B cell (primary cell): ENCODE results near the gene IL17RE. TPM values are rescaled to one million over a fixed set of nuclear protein-coding genes. Genes with fewer than 3 reads are reported as not detected.

ENCODE experiments used
- ATAC-seq: fragments of 200-7000 bp; cut with Tn5 transposase; one replicate; pipeline ENCODE4 v1.10.0; 2021; ENCODE audit warnings: low read depth, mild to moderate bottlenecking, moderate number of reproducible peaks, moderate library complexity
- CTCF ChIA-PET: fragments of 350-600 bp; sonication (Branson Sonifier 250); formaldehyde crosslinking; loops from one replicate; lab custom pipeline; 2021; ENCODE audit warnings: antibody characterized with exemption, inconsistent platforms; lab: Charles Lee
- POLR2A ChIA-PET: fragments of 350-600 bp; sonication (Branson Sonifier 250); formaldehyde crosslinking; loops from one replicate; lab custom pipeline; 2021; ENCODE audit warnings: antibody characterized with exemption; lab: Charles Lee
- DNase-seq: peaks from one replicate; pipeline ENCODE4 v3.0.0; 2013
- H2AFZ ChIP-seq: 2 replicates; pipeline ENCODE4 v1.6.1; 2012; ENCODE audit warnings: mild to moderate bottlenecking, low read depth, low read length; ENCODE audit not compliant: insufficient read depth, poor library complexity, severe bottlenecking
- H3K27ac ChIP-seq, 2 donors: 1 replicate in 1 of 2; 2 replicates in 1 of 2; pipeline ENCODE4 v1.5.1; 2012 to 2013; ENCODE audit warnings: low read length in 2 of 2, mild to moderate bottlenecking in 2 of 2, moderate library complexity in 1 of 2
- H3K27me3 ChIP-seq, 4 experiments: fragments of 200-600 bp in 1 of 4; sonication (generic) in 1 of 4; replicated peaks in 1 of 4; 1 replicate in 2 of 4; 2 replicates in 2 of 4; pipeline versions ENCODE4 v1.6.1 to v1.7.0; 2013 to 2016; ENCODE audit warnings: low read length in 3 of 4, mild to moderate bottlenecking in 2 of 4, mixed read lengths in 1 of 4, moderate library complexity in 1 of 4; ENCODE audit not compliant: insufficient read depth in 4 of 4, control insufficient read depth in 3 of 4; ENCODE audit errors: control extremely low read depth in 1 of 4
- H3K36me3 ChIP-seq, 2 experiments: replicated peaks in 1 of 2; 1 replicate in 1 of 2; 2 replicates in 1 of 2; pipeline versions ENCODE4 v1.6.1 to v1.7.1; 2013; ENCODE audit warnings: low read length in 1 of 2; ENCODE audit not compliant: insufficient read depth in 2 of 2, control insufficient read depth in 1 of 2; ENCODE audit errors: control extremely low read depth in 1 of 2, extremely low read depth in 1 of 2
- H3K4me1 ChIP-seq, 2 donors: fragments of 200-600 bp in 1 of 2; sonication (generic) in 1 of 2; 1 replicate in 1 of 2; 2 replicates in 1 of 2; pipeline versions ENCODE4 v1.5.1 to v1.6.1; 2013 to 2017; ENCODE audit warnings: low read length in 2 of 2; ENCODE audit not compliant: control insufficient read depth in 2 of 2, insufficient read depth in 2 of 2
- H3K4me2 ChIP-seq: replicated peaks from 2 replicates; pipeline ENCODE3; 2012; ENCODE audit warnings: mild to moderate bottlenecking, low read depth, low read length; ENCODE audit not compliant: poor library complexity, severe bottlenecking
- H3K4me3 ChIP-seq, 5 experiments: fragments of 200-600 bp in 1 of 5; sonication (generic) in 1 of 5; 1 replicate in 3 of 5; 2 replicates in 2 of 5; pipeline versions ENCODE4 v1.5.1 to v1.7.0; 2011 to 2016; ENCODE audit warnings: low read length in 4 of 5, mild to moderate bottlenecking in 4 of 5, low read depth in 2 of 5, control low read depth in 1 of 5, moderate library complexity in 1 of 5; ENCODE audit not compliant: insufficient read depth in 1 of 5; ENCODE audit errors: control extremely low read depth in 1 of 5, extremely low read depth in 1 of 5
- H3K79me2 ChIP-seq: fragments of 200-600 bp; sonication (generic); one replicate; pipeline ENCODE4 v1.6.0; 2016; ENCODE audit warnings: low read length; ENCODE audit not compliant: control insufficient read depth, insufficient read depth
- H3K9ac ChIP-seq: fragments of 200-600 bp; sonication (generic); 2 replicates; pipeline ENCODE4 v1.6.1; 2017; ENCODE audit warnings: mild to moderate bottlenecking, low read length, moderate library complexity
- H3K9me3 ChIP-seq, 3 donors: one replicate each; pipeline versions ENCODE4 v1.6.1 to v1.7.1; 2013; ENCODE audit warnings: low read length in 2 of 3; ENCODE audit not compliant: control insufficient read depth in 2 of 3, insufficient read depth in 1 of 3; ENCODE audit errors: control extremely low read depth in 1 of 3
- H4K20me1 ChIP-seq: 2 replicates; pipeline ENCODE4 v1.6.0; 2012; ENCODE audit warnings: mild to moderate bottlenecking, low read length; ENCODE audit not compliant: insufficient read depth, control insufficient read depth, poor library complexity, severe bottlenecking
- H3K27ac Mint-ChIP-seq: one replicate; pipeline ENCODE4 v1.8.0; 2021; ENCODE audit warnings: mixed read lengths
- H3K27me3 Mint-ChIP-seq: one replicate; pipeline ENCODE4 v1.8.0; 2021; ENCODE audit warnings: mixed read lengths
- H3K4me1 Mint-ChIP-seq: one replicate; pipeline ENCODE4 v1.8.0; 2021; ENCODE audit warnings: mixed read lengths
- H3K4me3 Mint-ChIP-seq: one replicate; pipeline ENCODE4 v1.8.0; 2021; ENCODE audit warnings: mixed read lengths
- H3K9me3 Mint-ChIP-seq: one replicate; pipeline ENCODE4 v1.8.0; 2022; ENCODE audit warnings: mixed read lengths; ENCODE audit not compliant: insufficient read depth
- CTCF ChIP-seq: fragments of 200-600 bp; IDR thresholded peaks from one replicate; pipeline ENCODE4 v1.8.0; 2022; ENCODE audit warnings: antibody characterized with exemption, mild to moderate bottlenecking
- EZH2 ChIP-seq: IDR thresholded peaks from 2 replicates; pipeline ENCODE4 v1.6.1; 2012; ENCODE audit warnings: borderline replicate concordance, low read depth, mild to moderate bottlenecking, moderate library complexity, low read length; ENCODE audit not compliant: insufficient read depth, poor library complexity, severe bottlenecking
- WGBS: methylation state at CpG from one replicate; pipeline ENCODE4 v1.1.5; 2013; ENCODE audit warnings: missing lambda C conversion rate; ENCODE audit not compliant: insufficient coverage; 5-methylcytosine and 5-hydroxymethylcytosine counted together
- intact Hi-C: fragments of 100-400 bp; cut with micrococcal nuclease; formaldehyde crosslinking; loops from one replicate; pipeline ENCODE4 v1.10.0; 2022
- polyA plus RNA-seq: library from polyadenylated mRNA; depleted of rRNA; stranded (reverse); fragments of >200 nt; gene quantifications from 2 replicates; pipeline ENCODE4 v1.2.3, GENCODE V29; 2012
- total RNA-seq, 2 donors: library from RNA; stranded (reverse); fragments of 120-200 nt in 1 of 2; gene quantifications; 1 replicate in 1 of 2; 2 replicates in 1 of 2; pipeline versions ENCODE4 v1.2.3 to v1.2.4, GENCODE V29; 2013 to 2022

IL17RE gene
- total and polyA plus RNA-seq, 2 donors (not counting 1 experiment from before 2014, with no cell fraction given) = 0.37 TPM; not detected in 1

- no peak overlapping the region for H3K9ac ChIP-seq
- Mint-ChIP-seq H3K4me1 (peaks cover 3% of the 10 kb centered on the region), H3K9me3 (no peaks in the 10 kb centered on the region), H3K27me3 (no peaks in the 10 kb centered on the region), H3K27ac (no peak overlapping the region), H3K4me3 (no peak overlapping the region)
- WGBS = no CpG with 5 or more reads among the region's 5 CpGs
- H3K79me2 ChIP-seq = no peaks in the 10 kb centered on the region
- ChIA-PET CTCF (no interaction called here), POLR2A (no interaction called here)
- peaks cover 0 to 5% of the 10 kb centered on the region in 2 experiments for H3K36me3 ChIP-seq
- intact Hi-C loops = no loop called here
- H2AFZ ChIP-seq = no peak overlapping the region
- TF ChIP-seq EZH2 (no peak), CTCF (no peak)
- H3K27me3 ChIP-seq = peaks cover 0 to 1% (median 0%) of the 10 kb centered on the region in 4 experiments
- DNase-seq (no peak), ATAC-seq (no peak)
- H3K27ac ChIP-seq = no peak overlapping the region
- H4K20me1 ChIP-seq = no peaks in the 10 kb centered on the region
- peaks cover 2 to 4% of the 10 kb centered on the region in 2 donors for H3K4me1 ChIP-seq
- no peak overlapping the region for H3K4me2 ChIP-seq
- H3K4me3 ChIP-seq = no peak overlapping the region
- no peaks in the 10 kb centered on the region for H3K9me3 ChIP-seq
Observed at GRCh38 chr3:9957214-9957613, 54.6 kb downstream of the IL17RE start.

- ChIA-PET POLR2A (interaction anchor here (0.6 to 0.7 kb wide), 3 partner anchors 16 to 224 kb away, joined by 4 to 9 read pairs (median 5); no protein-coding TSS in a partner anchor), CTCF (interaction anchor here (1.1 kb wide), 1 partner anchor 21 kb away, joined by 3 read pairs; the partner anchor contains the start of gene EMC3)
- no peak overlapping the region for H3K27ac Mint-ChIP-seq
- H3K4me1 Mint-ChIP-seq = no peaks in the 10 kb centered on the region
- Histone ChIP-seq H3K27me3 (no peaks in the 10 kb centered on the region), H3K27ac (no peak overlapping the region), H3K4me3 (no peak overlapping the region), H3K79me2 (no peaks in the 10 kb centered on the region), H3K4me1 (no peaks in the 10 kb centered on the region), H4K20me1 (no peaks in the 10 kb centered on the region), H2AFZ (no peak overlapping the region), H3K4me2 (no peak overlapping the region), H3K9me3 (no peaks in the 10 kb centered on the region), H3K36me3 (peaks cover 3 to 55% of the 10 kb centered on the region in 2 experiments), H3K9ac (no peak overlapping the region)
- DNase-seq (no peak), ATAC-seq (no peak)
- no peaks in the 10 kb centered on the region for H3K9me3 Mint-ChIP-seq
- intact Hi-C loops = no loop called here
- H3K4me3 Mint-ChIP-seq = no peak overlapping the region
- TF ChIP-seq EZH2 = no peak
- TF ChIP-seq CTCF = no peak
- no peaks in the 10 kb centered on the region for H3K27me3 Mint-ChIP-seq
- WGBS = 98% methylated on average over 5 of the region's 6 CpGs
Observed at GRCh38 chr3:9965200-9965875, 62.7 kb downstream of the IL17RE start.
